ENCODE measurements around the gene RYR3. TPM values are rescaled to one million over a fixed set of nuclear protein-coding genes. Genes with fewer than 3 reads are reported as not detected.

Gene RYR3
- total and polyA plus RNA-seq, 10 of the 15 experiments (the other 5 are each of a cell fraction or from before 2014, with no cell fraction given): under 0.01 to 0.44 (median 0.16) TPM; not detected in 5

GRCh38 chr15:33440900-33441299, 130.1 kb downstream of the RYR3 start:
- H3K4me2 ChIP-seq (ENCODE audit: control insufficient read depth, insufficient read depth): no peak overlapping the region
- SMC1A ChIA-PET (ENCODE audit: uncharacterized antibody, unreplicated experiment): no interaction called here
- no peak for FAIRE-seq

DNA sequence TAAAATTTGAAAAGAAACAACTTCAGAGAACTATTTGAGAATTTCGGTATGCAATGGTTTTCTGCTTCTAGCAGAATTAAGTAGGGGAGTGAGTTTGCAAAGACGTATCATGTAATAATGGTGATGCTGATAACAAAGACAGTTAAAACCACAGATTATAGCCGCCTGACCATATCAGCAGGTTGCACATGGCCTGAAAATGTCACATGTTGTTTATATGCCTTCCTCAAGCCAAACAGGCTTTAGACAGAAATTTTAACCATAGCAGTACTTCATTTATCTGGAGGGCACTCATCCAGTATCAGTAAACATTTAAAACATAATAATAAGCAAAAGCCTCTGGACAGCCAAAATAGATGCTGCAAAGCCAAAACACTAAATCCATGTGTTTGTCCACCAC, 131.7 kb downstream of the RYR3 start:
- no peak overlapping the region for H3K4me2 ChIP-seq (ENCODE audit: control insufficient read depth, insufficient read depth)
- no peaks in the 10 kb centered on the region for H3K79me2 ChIP-seq (ENCODE audit: control insufficient read depth, insufficient read depth, low read length)
- H3K27me3 ChIP-seq (replicated peaks in 1 of 2; ENCODE audit: control insufficient read depth in 2 of 2, insufficient read depth in 2 of 2, low read length in 1 of 2): peaks cover 0 to 2% of the 10 kb centered on the region in 2 experiments; a peak in 1 of 4 replicates
- H3K4me1 ChIP-seq (ENCODE audit: control insufficient read depth, insufficient read depth, low read length): no peaks in the 10 kb centered on the region
- ATAC-seq (no peak), DNase-seq (ENCODE audit: low read depth, low spot score) (no peak), FAIRE-seq (no peak)
- in situ Hi-C loops (cut with MboI) (no loop called here), intact Hi-C loops (cut with micrococcal nuclease; ENCODE audit: unreplicated experiment) (no loop called here)
- H3K9ac ChIP-seq (ENCODE audit: control insufficient read depth, insufficient read depth, low read length): no peak overlapping the region
- ChIA-PET POLR2A (interaction anchor here (0.7 kb wide), 1 partner anchor 9 kb away, joined by 6 read pairs; no protein-coding TSS in a partner anchor), SMC1A (ENCODE audit: uncharacterized antibody, unreplicated experiment) (no interaction called here), RAD21 (ENCODE audit: unreplicated experiment) (no interaction called here), CTCF (no interaction called here)
- H2AFZ ChIP-seq (ENCODE audit: control insufficient read depth, low read depth, low read length): no peak overlapping the region
- H3K27ac ChIP-seq (ENCODE audit: control insufficient read depth, insufficient read depth): no peak overlapping the region
- no peak for TF ChIP-seq EZH2 (IDR thresholded peaks at IDR 0.05; ENCODE audit: borderline replicate concordance, control insufficient read depth, low read depth, low read length)
- no peak for TF ChIP-seq POU2F2 (IDR thresholded peaks at IDR 0.05; ENCODE audit: borderline replicate concordance, low read depth, low read length)
- no peak for TF ChIP-seq YY1 (IDR thresholded peaks at IDR 0.05; ENCODE audit: low read depth, low read length)
- TF ChIP-seq CBFB (IDR thresholded peaks at IDR 0.05; ENCODE audit: low read depth): no peak
- TF ChIP-seq TCF12 (IDR thresholded peaks at IDR 0.05; ENCODE audit: low read depth, low read length): no peak
- TF ChIP-seq ATF3 (IDR thresholded peaks at IDR 0.05; ENCODE audit: borderline replicate concordance, extremely low read depth, low read depth, low read length): no peak
- TF ChIP-seq CHD4 (IDR thresholded peaks at IDR 0.05): no peak
- no peak for TF ChIP-seq SMARCA5 (IDR thresholded peaks at IDR 0.05)
- TF ChIP-seq MEF2B (IDR thresholded peaks at IDR 0.05; ENCODE audit: partially characterized antibody, poor library complexity, severe bottlenecking): no peak
- no peak for TF ChIP-seq MTA3 (IDR thresholded peaks at IDR 0.05; ENCODE audit: borderline replicate concordance, low read length)
- no peak for TF ChIP-seq RCOR1 (conservative IDR thresholded peaks at IDR 0.05; ENCODE audit: low read depth, low read length)
- no peak for TF ChIP-seq NFYA (IDR thresholded peaks at IDR 0.05; ENCODE audit: borderline replicate concordance, low read depth, low read length)
- no TSS peak for BruUV-seq (replicated peaks)
- WGBS (ENCODE audit: insufficient coverage, insufficient replicate concordance, low lambda C conversion rate, missing lambda C conversion rate): 5% methylated on average over 3 of the region's 3 CpGs
- no peaks in the 10 kb centered on the region for H3K9me3 ChIP-seq (replicated peaks; ENCODE audit: control insufficient read depth, insufficient read depth, low read length)
- H3K36me3 ChIP-seq (ENCODE audit: control insufficient read depth in 2 of 2, insufficient read depth in 2 of 2, low read length in 1 of 2): no peaks in the 10 kb centered on the region
- H4K20me1 ChIP-seq (ENCODE audit: control insufficient read depth, insufficient read depth): no peaks in the 10 kb centered on the region
- H3K4me3 ChIP-seq: no peak overlapping the region

More at GRCh38 chr15:33440900-33441299, 130.1 kb downstream of the RYR3 start:
- no peak overlapping the region for H2AFZ ChIP-seq (ENCODE audit: control insufficient read depth, low read depth, low read length)
- no peak overlapping the region for H3K9ac ChIP-seq (ENCODE audit: control insufficient read depth, insufficient read depth, low read length)
- no peaks in the 10 kb centered on the region for H4K20me1 ChIP-seq (ENCODE audit: control insufficient read depth, insufficient read depth)
- ATAC-seq: peak; percentile 38; the same call in 1 of the 3 replicates
- H3K27me3 ChIP-seq (replicated peaks in 1 of 2; ENCODE audit: control insufficient read depth in 2 of 2, insufficient read depth in 2 of 2, low read length in 1 of 2): peaks cover 0 to 2% of the 10 kb centered on the region in 2 experiments; a peak in 1 of 4 replicates
- no peaks in the 10 kb centered on the region for H3K36me3 ChIP-seq (ENCODE audit: control insufficient read depth in 2 of 2, insufficient read depth in 2 of 2, low read length in 1 of 2)
- CTCF ChIA-PET: no interaction called here
- no peaks in the 10 kb centered on the region for H3K9me3 ChIP-seq (replicated peaks; ENCODE audit: control insufficient read depth, insufficient read depth, low read length)
- in situ Hi-C loops (cut with MboI): no loop called here
- no peaks in the 10 kb centered on the region for H3K79me2 ChIP-seq (ENCODE audit: control insufficient read depth, insufficient read depth, low read length)
- POLR2A ChIA-PET: no interaction called here
- H3K4me1 ChIP-seq (ENCODE audit: control insufficient read depth, insufficient read depth, low read length): no peaks in the 10 kb centered on the region
- no peak for TF ChIP-seq IKZF1 (conservative IDR thresholded peaks at IDR 0.05)
- no peak for TF ChIP-seq BCL3 (IDR thresholded peaks at IDR 0.05; ENCODE audit: borderline replicate concordance, insufficient read depth, low read depth, low read length, poor library complexity, severe bottlenecking)
- TF ChIP-seq KLF5 (IDR thresholded peaks at IDR 0.05; ENCODE audit: partially characterized antibody): no peak
- TF ChIP-seq ATF3 (IDR thresholded peaks at IDR 0.05; ENCODE audit: borderline replicate concordance, extremely low read depth, low read depth, low read length): no peak
- RAD21 ChIA-PET (ENCODE audit: unreplicated experiment): no interaction called here
- H3K4me3 ChIP-seq: no peak overlapping the region
- no peak overlapping the region for H3K27ac ChIP-seq (ENCODE audit: control insufficient read depth, insufficient read depth)
- WGBS (ENCODE audit: insufficient coverage, insufficient replicate concordance, low lambda C conversion rate, missing lambda C conversion rate): 40% methylated on average over 4 of the region's 4 CpGs
- no TSS peak for BruUV-seq (replicated peaks)
- intact Hi-C loops (cut with micrococcal nuclease; ENCODE audit: unreplicated experiment): no loop called here
- no peak for DNase-seq (ENCODE audit: low read depth, low spot score)
